Fibroblast of mammary gland (primary cell): ENCODE results near the gene FGF12.

ENCODE experiments used
- DNase-seq: peaks from one replicate; pipeline ENCODE4 v3.0.0-alpha.2; 2010; ENCODE audit warnings: low read depth
- H3K4me3 ChIP-seq: 2 replicates; pipeline ENCODE4 v1.5.1; 2011; ENCODE audit warnings: low read depth, mild to moderate bottlenecking, low read length, moderate library complexity; ENCODE audit not compliant: control insufficient read depth
- CTCF ChIP-seq: conservative IDR thresholded peaks from 2 replicates; pipeline ENCODE4 v1.5.1; 2011; ENCODE audit warnings: low read depth, low read length, inconsistent platforms; ENCODE audit not compliant: control insufficient read depth, insufficient read depth

The FGF12 gene

DNA sequence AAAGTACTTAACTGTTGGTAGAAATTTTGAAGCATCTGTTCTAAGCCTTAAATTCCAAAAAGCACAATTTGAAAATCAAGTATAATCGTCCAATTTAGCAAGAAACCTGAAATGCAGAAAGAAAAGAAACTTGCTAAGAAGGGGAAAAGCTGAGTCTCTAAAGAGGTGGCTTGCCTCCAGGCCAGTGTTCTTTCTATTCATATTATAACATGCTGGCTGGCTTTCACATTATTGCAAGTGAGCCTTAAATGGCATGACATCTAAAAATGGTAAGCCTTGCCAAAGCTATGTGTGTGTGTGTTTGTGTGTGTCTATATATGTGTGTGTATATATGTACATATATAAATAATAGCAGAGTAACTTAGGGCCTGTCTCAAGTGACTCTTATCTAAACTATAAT lies 89.5 kb downstream of the FGF12 start:
- DNase-seq = no peak
- no peak overlapping the region for H3K4me3 ChIP-seq
- no peak for TF ChIP-seq CTCF

DNA sequence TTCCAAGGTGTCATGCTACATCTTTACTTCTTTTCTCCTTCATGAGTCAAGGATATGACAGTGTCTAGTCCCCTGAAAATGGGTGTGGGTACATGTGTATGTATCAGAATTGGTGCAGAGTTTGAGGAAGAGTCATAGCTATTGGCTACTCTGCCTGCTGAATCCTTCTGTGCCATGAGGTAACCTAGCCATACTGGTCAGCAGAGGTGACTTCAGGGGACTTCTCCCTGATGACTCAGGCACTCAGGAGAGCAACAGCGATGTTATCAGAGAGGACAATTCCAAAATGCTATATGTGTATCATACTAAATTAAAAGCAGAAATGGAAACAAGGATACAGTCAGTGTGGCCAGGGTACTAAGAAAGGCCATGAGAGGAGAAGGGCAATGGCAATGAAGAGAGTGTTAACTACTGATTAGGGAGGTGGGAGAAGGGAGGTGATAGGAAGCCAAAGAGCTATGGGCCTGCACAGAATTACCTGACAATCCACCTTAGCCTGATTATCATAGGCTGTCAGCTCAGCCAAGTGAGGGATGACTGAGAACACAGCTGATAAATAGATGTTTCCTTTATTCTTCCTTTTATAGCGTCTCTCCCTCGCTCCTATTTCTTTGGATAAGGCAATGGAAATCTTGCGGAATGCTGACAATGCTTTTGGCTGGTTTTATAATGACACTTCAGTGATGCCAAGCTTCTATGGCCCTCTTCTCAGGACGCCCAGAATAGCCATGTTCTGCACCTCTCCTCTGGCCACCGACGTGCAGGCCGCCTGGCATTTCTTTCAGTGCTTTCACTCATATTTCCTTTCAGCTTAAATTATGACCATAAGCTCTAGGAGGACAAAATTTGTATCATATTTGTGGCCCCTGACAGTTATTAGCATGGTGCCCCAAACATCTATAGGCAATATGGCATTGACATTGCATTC lies 90.6 kb downstream of the FGF12 start:
- no peak overlapping the region for H3K4me3 ChIP-seq
- TF ChIP-seq CTCF = no peak
- no peak for DNase-seq

DNA sequence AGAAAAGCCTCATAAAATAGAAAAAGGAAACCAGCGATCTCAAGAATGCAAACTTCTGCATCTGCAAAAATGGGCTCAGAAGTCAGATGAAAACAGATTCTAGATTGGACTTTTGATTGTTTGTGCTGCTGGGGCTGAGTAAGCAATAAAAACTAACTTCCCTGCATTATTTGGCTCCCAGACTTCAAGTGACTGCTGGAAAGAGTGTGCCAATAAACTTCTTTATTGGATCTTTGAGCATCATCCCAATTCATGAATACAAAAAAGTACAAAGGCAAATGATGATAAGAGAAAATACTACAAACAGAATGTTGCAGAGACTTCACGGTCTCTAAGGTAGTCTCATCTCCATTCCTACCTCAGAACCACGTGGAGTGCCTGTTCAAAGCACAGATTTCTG lies 97.9 kb downstream of the FGF12 start:
- no peak overlapping the region for H3K4me3 ChIP-seq
- no peak for TF ChIP-seq CTCF
- DNase-seq = no peak

DNA sequence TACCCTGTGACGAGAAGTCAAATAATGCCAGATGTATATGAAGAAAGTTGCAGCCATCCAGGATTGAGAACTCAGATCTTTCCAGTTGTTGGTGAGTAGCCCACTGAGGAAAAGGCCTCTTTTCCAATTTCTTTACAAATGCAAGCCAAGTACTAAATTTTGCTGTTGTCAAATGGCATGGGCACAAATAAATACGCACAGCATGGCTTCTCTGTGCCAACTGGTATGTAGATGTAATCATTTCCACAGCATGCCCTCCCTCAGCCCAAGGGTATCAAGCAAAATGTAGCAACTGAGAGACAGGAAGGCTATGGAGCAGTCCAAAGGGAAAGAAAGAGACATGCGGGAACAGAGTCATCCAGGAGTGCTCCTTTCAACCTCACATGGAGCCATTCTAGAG lies 105.4 kb downstream of the FGF12 start:
- TF ChIP-seq CTCF = no peak
- no peak for DNase-seq
- H3K4me3 ChIP-seq = no peak overlapping the region

DNA sequence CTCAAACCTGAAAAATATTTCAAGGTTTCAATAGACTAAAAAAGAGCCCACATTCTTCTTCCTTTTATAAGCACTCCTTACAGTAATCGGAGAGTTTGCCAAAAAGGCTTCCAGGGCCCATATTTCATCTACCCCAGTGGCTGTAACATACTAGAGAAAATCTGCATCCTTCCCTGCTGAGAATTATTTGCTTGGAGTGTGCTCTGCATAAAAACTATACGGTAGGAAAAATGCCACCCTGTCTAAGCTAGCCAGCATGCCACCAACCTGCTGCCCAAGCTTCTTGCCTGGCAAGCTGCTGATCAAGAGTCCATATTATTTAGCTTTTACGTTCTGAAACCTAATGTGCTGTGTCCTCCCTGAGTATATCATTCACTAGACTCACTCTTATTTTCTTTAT lies 107.1 kb downstream of the FGF12 start:
- DNase-seq = no peak
- no peak for TF ChIP-seq CTCF
- H3K4me3 ChIP-seq = no peak overlapping the region

- no peak for DNase-seq
- TF ChIP-seq CTCF = no peak
These were observed 115.9 kb downstream of the FGF12 start for GRCh38 chr3:192611411-192611810.

More at GRCh38 chr3:192611411-192611810, 115.9 kb downstream of the FGF12 start:
- no peak overlapping the region for H3K4me3 ChIP-seq
